ENCODE results near the gene KIN.
"Not testable (repeated sequence)": the region's sequence is repeated elsewhere in the genome, so short reads cannot be mapped to it uniquely, and the experiment has no call there.

The KIN gene

DNA sequence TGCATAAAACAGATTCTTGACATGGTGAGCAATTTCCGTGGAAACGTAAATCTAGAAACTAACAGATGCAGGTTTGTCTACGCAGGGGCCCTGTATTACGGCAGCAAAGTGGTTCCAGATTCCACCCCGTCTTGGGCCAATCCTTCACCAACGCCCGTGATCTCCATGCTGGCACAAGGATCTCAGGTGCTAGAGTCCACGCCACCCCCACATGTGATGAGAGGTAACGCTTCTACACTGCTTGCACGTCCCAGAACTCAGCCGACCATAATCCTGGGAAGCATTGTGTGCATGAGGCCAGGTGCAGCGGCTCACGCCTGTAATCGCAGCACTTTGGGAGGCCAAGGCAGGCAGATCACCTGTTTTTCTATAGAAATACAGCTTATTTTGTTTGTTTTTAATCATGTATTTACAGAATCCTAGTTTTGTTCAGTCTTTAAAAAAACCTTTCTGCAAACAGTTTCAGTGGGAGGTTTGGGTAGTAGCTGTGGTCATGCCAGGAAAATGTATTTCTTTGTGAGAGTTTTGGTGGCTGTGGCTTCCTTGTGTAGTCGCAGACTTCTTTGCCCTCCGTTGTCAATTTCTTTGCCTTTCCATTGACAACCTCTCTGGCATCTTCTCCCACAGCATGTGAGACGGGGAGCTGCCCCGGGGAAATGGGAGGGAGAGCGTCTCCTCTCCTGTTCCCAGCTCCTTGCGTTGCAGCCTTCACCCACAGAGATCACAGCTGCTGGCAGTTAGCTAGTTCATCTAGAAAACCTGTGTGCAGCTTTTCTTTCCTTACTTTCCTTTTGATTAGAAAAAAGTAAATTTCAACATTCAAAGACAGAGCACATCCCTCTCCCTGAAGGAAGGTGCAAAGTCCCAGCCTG lies 49.0 kb downstream of the KIN start:
- DNase-seq (ENCODE audit: extremely low spot score): no peak
- no peak for TF ChIP-seq ARNT (IDR thresholded peaks at IDR 0.05)
- TF ChIP-seq NFRKB (IDR thresholded peaks at IDR 0.05): no peak
- no peak for TF ChIP-seq BHLHE40 (IDR thresholded peaks at IDR 0.05; ENCODE audit: borderline replicate concordance)
- no peak for TF ChIP-seq L3MBTL2 (conservative IDR thresholded peaks at IDR 0.05)
- no peak for TF ChIP-seq HDGF (IDR thresholded peaks at IDR 0.05; ENCODE audit: borderline replicate concordance)
- TF ChIP-seq ZNF384 (IDR thresholded peaks at IDR 0.05): no peak
- no peak for TF ChIP-seq SP1 (IDR thresholded peaks at IDR 0.05)
- TF ChIP-seq CTBP1 (IDR thresholded peaks at IDR 0.05; ENCODE audit: borderline replicate concordance): no peak
- TF ChIP-seq, protein P1, sequence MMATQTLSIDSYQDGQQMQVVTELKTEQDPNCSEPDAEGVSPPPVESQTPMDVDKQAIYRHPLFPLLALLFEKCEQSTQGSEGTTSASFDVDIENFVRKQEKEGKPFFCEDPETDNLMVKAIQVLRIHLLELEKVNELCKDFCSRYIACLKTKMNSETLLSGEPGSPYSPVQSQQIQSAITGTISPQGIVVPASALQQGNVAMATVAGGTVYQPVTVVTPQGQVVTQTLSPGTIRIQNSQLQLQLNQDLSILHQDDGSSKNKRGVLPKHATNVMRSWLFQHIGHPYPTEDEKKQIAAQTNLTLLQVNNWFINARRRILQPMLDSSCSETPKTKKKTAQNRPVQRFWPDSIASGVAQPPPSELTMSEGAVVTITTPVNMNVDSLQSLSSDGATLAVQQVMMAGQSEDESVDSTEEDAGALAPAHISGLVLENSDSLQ (IDR thresholded peaks at IDR 0.05): no peak
- no peak for TF ChIP-seq FOXA1 (IDR thresholded peaks at IDR 0.05)
- no peak for TF ChIP-seq FOXM1 (IDR thresholded peaks at IDR 0.05; ENCODE audit: borderline replicate concordance)
- TF ChIP-seq FOXK2 (IDR thresholded peaks at IDR 0.05): no peak
- POLR2A ChIA-PET: no interaction called here
- CTCF ChIA-PET: no interaction called here

DNA sequence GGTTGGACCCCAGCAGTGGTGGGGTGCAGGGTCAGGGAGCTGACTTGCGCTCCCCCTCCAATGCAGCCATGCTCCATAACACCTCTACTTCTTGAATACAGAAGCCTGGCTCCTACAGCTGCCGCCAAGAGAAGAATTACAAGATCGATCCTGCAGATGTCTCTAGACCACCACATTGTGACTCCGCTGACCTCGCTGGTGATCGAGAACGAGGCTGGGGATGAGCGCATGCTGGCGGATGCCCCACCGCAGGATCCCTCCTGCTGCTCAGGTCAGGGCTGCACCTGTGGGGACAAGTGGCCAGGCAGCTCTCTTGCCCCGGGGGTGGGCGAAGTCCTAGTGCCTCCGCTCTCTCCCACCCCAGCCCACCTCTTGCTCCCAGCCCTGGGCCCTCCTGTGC lies 53.0 kb downstream of the KIN start:
- POLR2A ChIA-PET: no interaction called here
- CTCF ChIA-PET: no interaction called here

DNA sequence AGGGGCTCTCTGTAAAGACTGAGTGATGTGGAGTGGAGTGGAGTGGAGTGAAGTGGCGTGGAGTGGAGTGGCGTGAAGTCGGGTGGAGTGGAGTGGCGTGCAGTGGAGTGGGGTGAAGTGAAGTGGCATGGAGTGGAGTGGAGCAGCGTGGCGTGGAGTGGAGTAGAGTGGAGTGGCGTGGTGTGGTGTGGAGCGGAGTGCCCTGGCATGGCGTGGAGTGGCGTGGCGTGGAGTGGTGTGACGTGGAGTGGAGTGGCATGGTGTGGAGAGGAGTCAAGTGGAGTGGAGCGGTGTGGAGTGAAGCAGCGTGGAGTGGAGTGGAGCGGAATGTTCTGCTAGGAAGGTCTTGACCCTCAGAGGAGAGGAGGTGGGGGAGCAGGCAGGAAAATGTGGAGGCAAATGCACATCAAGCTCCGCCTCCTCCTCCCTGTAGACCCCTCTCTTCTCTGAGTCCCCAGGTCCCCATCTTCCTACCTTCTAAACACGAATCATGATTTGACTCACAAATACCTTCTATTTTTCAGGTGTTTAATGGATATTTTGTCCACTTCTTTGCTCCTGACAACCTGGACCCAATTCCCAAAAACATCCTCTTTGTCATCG lies 64.8 kb downstream of the KIN start:
- CTCF ChIA-PET: no interaction called here
- no peak for TF ChIP-seq ELF4 (IDR thresholded peaks at IDR 0.05)
- TF ChIP-seq ARNT (IDR thresholded peaks at IDR 0.05): no peak
- no peak for TF ChIP-seq LEF1 (IDR thresholded peaks at IDR 0.05; ENCODE audit: borderline replicate concordance)
- no peak for TF ChIP-seq NFRKB (IDR thresholded peaks at IDR 0.05)
- no peak for TF ChIP-seq TARDBP (IDR thresholded peaks at IDR 0.05)
- no peak for TF ChIP-seq FOXM1 (IDR thresholded peaks at IDR 0.05; ENCODE audit: borderline replicate concordance)
- POLR2A ChIA-PET: no interaction called here
- DNase-seq (ENCODE audit: extremely low spot score): no peak

More for the DNA sequence above, 53.0 kb downstream of the KIN start:
- no peak for TF ChIP-seq HDGF (IDR thresholded peaks at IDR 0.05; ENCODE audit: borderline replicate concordance)
- no peak for TF ChIP-seq FOXK2 (IDR thresholded peaks at IDR 0.05)
- TF ChIP-seq ZNF384 (IDR thresholded peaks at IDR 0.05): no peak
- no peak for TF ChIP-seq SUZ12 (IDR thresholded peaks at IDR 0.05)
- TF ChIP-seq ARNT (IDR thresholded peaks at IDR 0.05): no peak
- DNase-seq (ENCODE audit: extremely low spot score): no peak

DNA sequence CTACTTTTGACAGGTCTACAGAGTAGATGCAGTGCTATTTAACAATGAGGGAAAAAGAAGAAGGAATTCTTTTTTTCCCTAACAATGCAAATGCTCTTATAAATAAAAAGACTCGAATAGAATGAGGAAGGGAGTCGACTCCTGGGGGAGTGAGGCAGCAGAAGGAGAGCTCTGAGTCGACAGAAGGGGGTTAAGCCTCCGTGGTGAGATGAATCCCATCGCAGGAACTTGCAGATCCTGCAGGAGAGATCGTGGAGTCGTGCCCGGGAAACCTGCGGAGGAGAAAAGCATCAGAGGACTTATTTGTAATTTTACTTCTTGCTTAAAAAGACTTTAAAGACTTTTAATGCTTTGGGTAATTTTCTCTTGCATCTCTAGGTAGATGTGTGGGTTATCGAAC lies 67.3 kb downstream of the KIN start:
- DNase-seq (ENCODE audit: extremely low spot score): no peak
- POLR2A ChIA-PET: no interaction called here
- no peak for TF ChIP-seq NFRKB (IDR thresholded peaks at IDR 0.05)
- no peak for TF ChIP-seq L3MBTL2 (conservative IDR thresholded peaks at IDR 0.05)
- CTCF ChIA-PET: no interaction called here

DNA sequence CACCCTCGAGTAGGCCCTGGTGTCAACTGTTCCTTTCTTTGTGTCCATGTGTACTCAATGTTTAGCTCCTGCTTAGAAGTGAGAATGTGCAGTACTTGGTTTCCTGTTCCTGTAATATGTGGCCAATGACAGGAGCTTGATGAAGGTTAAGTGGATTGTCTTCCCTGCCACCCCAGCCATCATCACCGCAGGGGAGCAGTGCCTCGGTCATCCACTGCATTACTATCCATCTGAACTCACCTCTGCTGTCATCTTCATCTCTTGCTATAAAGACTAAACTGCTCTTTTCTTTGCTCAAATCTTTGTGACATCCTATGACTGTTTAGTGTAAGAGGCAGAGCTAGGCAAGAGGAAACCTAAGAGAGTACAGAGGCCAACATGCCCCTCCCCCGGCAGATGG lies 69.1 kb downstream of the KIN start:
- ChIA-PET POLR2A (no interaction called here), CTCF (no interaction called here)
- no peak for DNase-seq (ENCODE audit: extremely low spot score)
- no peak for TF ChIP-seq L3MBTL2 (conservative IDR thresholded peaks at IDR 0.05)
- no peak for TF ChIP-seq SP1 (IDR thresholded peaks at IDR 0.05)

DNA sequence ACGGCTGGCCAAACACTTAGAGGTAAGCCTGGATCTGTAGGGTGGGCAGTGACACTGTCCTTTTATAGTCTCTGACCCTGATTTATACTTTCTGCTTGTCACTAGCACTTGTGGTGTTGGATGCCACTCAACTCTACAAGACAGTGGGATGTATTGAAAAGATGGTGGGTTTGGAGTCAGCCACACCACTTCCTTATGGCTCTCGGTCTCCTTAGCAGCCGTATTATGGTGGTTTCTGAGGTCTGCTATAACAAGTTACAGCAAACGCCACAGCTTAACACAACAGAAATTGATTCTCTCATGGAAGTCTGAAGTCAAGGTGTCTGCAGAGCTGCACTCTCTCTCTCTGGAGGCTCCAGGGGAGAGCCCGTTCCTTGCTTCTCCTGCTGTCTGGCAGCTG lies 70.0 kb downstream of the KIN start:
- ChIA-PET CTCF (no interaction called here), POLR2A (no interaction called here)

DNA sequence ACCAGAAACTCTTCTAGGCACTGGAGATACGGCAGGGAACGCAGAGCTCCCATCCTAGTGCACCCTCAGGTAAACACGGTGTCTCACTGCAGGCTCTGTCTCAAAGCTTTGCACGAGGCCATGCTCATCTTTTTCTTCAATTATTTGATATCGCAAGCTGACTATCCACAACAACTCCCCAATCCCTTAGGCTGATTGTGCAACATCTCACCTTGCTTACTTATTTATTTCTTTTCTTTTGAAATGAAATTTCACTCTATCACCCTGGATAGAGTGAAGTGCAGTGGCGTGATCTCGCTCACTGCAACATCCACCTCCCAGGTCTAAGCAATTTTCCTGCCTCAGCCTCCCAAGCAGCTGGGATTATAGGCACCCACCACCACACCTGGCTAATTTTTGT lies 72.3 kb downstream of the KIN start:
- TF ChIP-seq SP1 (IDR thresholded peaks at IDR 0.05): no peak
- TF ChIP-seq ELF4 (IDR thresholded peaks at IDR 0.05): no peak
- no peak for TF ChIP-seq FOXA1 (IDR thresholded peaks at IDR 0.05)
- TF ChIP-seq ARNT (IDR thresholded peaks at IDR 0.05): no peak
- TF ChIP-seq ZNF384 (IDR thresholded peaks at IDR 0.05): no peak
- TF ChIP-seq SUZ12 (IDR thresholded peaks at IDR 0.05): no peak
- no peak for TF ChIP-seq LEF1 (IDR thresholded peaks at IDR 0.05; ENCODE audit: borderline replicate concordance)
- TF ChIP-seq FOXM1 (IDR thresholded peaks at IDR 0.05; ENCODE audit: borderline replicate concordance): no peak
- no peak for TF ChIP-seq L3MBTL2 (conservative IDR thresholded peaks at IDR 0.05)
- no peak for TF ChIP-seq NFRKB (IDR thresholded peaks at IDR 0.05)
- no peak for TF ChIP-seq TARDBP (IDR thresholded peaks at IDR 0.05)
- TF ChIP-seq HDGF (IDR thresholded peaks at IDR 0.05; ENCODE audit: borderline replicate concordance): no peak
- TF ChIP-seq BHLHE40 (IDR thresholded peaks at IDR 0.05; ENCODE audit: borderline replicate concordance): no peak
- no peak for TF ChIP-seq FOXK2 (IDR thresholded peaks at IDR 0.05)
- TF ChIP-seq, protein P1 (IDR thresholded peaks at IDR 0.05): no peak
- POLR2A ChIA-PET: no interaction called here
- no peak for DNase-seq (ENCODE audit: extremely low spot score)
- CTCF ChIA-PET: interaction anchor here (0.6 to 1.1 kb wide), 2 partner anchors 29 to 81 kb away, joined by 3 to 4 read pairs; no protein-coding TSS in a partner anchor

More for the DNA sequence above, 70.0 kb downstream of the KIN start:
- DNase-seq (ENCODE audit: extremely low spot score): no peak
- TF ChIP-seq ZNF384 (IDR thresholded peaks at IDR 0.05): no peak
- TF ChIP-seq TARDBP (IDR thresholded peaks at IDR 0.05): no peak
- TF ChIP-seq SP1 (IDR thresholded peaks at IDR 0.05): no peak
- TF ChIP-seq, protein P1 (IDR thresholded peaks at IDR 0.05): no peak
- TF ChIP-seq BHLHE40 (IDR thresholded peaks at IDR 0.05; ENCODE audit: borderline replicate concordance): no peak
- no peak for TF ChIP-seq FOXK2 (IDR thresholded peaks at IDR 0.05)
- TF ChIP-seq FOXA1 (IDR thresholded peaks at IDR 0.05): no peak

DNA sequence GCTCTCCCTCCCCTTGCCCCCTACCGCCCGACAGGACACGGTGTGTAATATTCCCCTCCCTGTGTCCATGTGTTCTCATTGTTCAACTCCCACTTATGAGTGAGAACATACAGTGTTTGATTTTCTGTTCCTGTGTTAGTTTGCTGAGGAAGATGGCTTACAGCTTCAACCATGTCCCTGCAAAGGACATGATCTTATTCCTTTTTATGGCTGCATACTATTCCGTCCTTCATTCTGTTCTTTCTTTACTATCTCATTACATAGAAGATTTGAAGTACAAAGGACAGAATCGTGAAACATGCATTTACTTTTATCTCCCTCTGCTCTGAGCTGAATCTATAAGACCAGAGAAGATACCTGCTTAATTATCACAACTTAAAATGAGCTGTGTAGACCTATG lies 76.7 kb downstream of the KIN start:
- DNase-seq (ENCODE audit: extremely low spot score); POLR2A ChIA-PET; CTCF ChIA-PET: not testable (repeated sequence)
